Spleen (tissue), 7 donors: ENCODE data around the gene C2orf72.

ENCODE experiments used
- POLR2A ChIP-seq, 3 donors: fragments of 450-650 bp; IDR thresholded peaks; one replicate each; pipeline ENCODE4 v1.5.1; 2017; ENCODE audit warnings: antibody characterized with exemption in 3 of 3, mild to moderate bottlenecking in 1 of 3
- POLR2AphosphoS5 ChIP-seq, 3 donors: sonication (generic); formaldehyde crosslinking; IDR thresholded peaks; one replicate each; pipeline ENCODE4 v1.5.1; 2017; ENCODE audit warnings: antibody characterized with exemption in 3 of 3
- TF ChIP-seq, protein P1 (sequence below), 11 experiments: fragments of 200-600 bp in 7 of 11; fragments of 450-650 bp in 4 of 11; sonication (generic) in 4 of 11; IDR thresholded peaks in 8 of 11; conservative IDR thresholded peaks in 3 of 11; 1 replicate in 7 of 11; 2 replicates in 4 of 11; pipeline versions ENCODE4 v1.4.0 to v1.8.0; 2016 to 2021; ENCODE audit warnings: antibody characterized with exemption in 11 of 11, inconsistent platforms in 4 of 11, mild to moderate bottlenecking in 1 of 11
- donor health status: DM: no; HTN: no; CAD: no; lungs with moderate emphysema.
- donor health status: DM: no; HTN: no; CAD: no.
- donor health status: DM: no; HTN: no; CAD: no.

DNA sequence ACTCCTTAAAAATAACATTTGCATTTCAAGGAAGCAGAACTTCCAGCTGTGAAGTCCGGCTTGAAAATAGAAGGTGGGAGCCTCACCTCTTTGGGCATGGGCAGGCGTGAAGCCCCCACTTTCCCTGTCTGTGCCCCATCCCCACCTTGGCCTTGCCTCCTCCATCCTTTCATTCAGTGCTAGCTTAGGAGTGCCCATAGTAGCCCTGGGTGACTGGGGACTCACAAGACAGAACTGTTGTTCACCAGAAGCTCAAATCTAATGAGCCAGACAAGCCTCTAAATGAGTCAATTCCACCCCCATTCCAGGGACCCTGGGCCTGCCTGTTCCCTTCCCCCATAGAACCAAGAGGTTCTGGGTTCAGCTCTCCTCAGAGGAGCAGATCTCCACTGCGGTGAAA, 21.4 kb upstream of the C2orf72 start:
- TF ChIP-seq POLR2A (IDR thresholded peaks at IDR 0.05) (no peak), POLR2AphosphoS5 (IDR thresholded peaks at IDR 0.05) (no peak)
- TF ChIP-seq, protein P1, sequence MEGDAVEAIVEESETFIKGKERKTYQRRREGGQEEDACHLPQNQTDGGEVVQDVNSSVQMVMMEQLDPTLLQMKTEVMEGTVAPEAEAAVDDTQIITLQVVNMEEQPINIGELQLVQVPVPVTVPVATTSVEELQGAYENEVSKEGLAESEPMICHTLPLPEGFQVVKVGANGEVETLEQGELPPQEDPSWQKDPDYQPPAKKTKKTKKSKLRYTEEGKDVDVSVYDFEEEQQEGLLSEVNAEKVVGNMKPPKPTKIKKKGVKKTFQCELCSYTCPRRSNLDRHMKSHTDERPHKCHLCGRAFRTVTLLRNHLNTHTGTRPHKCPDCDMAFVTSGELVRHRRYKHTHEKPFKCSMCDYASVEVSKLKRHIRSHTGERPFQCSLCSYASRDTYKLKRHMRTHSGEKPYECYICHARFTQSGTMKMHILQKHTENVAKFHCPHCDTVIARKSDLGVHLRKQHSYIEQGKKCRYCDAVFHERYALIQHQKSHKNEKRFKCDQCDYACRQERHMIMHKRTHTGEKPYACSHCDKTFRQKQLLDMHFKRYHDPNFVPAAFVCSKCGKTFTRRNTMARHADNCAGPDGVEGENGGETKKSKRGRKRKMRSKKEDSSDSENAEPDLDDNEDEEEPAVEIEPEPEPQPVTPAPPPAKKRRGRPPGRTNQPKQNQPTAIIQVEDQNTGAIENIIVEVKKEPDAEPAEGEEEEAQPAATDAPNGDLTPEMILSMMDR (IDR thresholded peaks at IDR 0.05 in 8 of 11, conservative IDR thresholded peaks at IDR 0.05 in 3 of 11) = no peak
